Frontal cortex (tissue), 4 donors: ENCODE results near the gene CACNA1D. TPM values are rescaled to one million over a fixed set of nuclear protein-coding genes. Genes with fewer than 3 reads are reported as not detected.
A peak's percentile ranks its signal among the peaks of the same experiment; 100 is the strongest.
"Not testable (repeated sequence)": the region's sequence is repeated elsewhere in the genome, so short reads cannot be mapped to it uniquely, and the experiment has no call there.

ENCODE experiments used
- DNase-seq, 2 donors: peaks; one replicate each; pipeline ENCODE4 v3.0.0; 2012; ENCODE audit warnings: low spot score in 2 of 2
- FAIRE-seq: peaks from 2 replicates; lab custom pipeline; 2012; peaks lifted over from hg19 to GRCh38; lab: Jason Lieb, UNC
- total RNA-seq: library from RNA; depleted of rRNA; stranded (reverse); fragments of >200 nt; gene quantifications from one replicate; pipeline ENCODE4 v1.2.3, GENCODE V29; 2014
- donor health status: control.
- donor health status: control.
- donor health status: control.

Gene CACNA1D
- 21.6 TPM for total RNA-seq

DNA sequence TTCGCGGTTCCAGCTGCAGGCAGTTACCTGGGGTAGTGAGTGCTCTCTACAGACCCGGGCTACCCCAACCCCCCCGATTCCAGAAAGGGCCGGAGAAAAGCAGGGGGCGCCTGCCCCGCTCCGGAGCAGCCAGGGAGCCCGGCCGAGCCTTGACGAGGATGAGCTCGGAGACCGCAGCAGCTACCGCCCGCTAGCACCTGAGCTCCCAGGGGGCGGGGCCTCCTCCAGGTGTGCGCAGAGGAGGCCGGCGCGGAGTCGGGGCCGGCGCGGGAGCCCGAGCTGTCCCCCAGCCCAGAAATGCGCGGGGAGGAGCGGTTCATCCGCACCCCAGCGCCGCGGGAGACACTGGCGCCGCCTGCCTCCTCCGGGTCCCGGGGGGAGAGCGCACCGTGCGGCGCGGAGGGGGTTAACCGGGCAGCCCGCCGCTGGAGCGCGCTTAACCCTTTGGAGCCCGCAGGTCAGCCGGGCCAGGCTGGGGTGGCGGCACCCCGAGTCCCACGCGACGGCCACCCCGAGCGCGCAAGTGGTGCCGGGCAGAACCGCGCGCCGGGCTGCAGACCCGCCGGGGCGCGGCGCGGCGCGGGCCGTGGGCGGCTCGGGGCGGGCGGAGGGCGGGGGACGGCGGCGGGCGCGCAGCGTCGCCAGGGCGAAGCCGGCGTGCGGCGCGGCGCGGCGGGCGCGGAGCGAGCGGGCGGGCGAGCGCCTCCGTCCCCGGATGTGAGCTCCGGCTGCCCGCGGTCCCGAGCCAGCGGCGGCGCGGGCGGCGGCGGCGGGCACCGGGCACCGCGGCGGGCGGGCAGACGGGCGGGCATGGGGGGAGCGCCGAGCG, at the start of gene CACNA1D:
CACNA1D (plus strand) TSS at position 649 of the 829 bp plus-strand sequence. CDS start 556 bp downstream, outside the sequence.
- DNase-seq (peak; percentile 60 to 64), FAIRE-seq (no peak)

DNA sequence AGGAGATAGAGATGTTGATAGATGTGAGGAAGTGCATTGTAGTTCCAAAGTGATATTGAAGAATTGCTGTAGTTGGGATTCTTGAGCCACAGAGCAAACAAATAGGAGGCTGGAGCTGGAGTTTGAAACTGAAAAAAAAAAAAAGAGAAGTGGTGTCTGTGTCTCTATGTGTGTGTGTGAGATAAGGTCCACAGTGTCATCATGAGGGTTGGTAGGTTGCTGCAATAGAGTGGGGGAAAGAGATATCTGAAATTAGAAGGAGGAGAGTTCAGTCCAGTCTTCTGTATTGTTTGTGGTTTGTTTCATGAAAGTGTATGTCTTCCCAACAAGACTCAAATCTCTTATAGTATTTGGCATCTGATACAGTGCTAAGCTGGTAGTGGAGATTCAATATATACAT, 37.3 kb upstream of the CACNA1D start:
- FAIRE-seq (no peak), DNase-seq (no peak)

DNA sequence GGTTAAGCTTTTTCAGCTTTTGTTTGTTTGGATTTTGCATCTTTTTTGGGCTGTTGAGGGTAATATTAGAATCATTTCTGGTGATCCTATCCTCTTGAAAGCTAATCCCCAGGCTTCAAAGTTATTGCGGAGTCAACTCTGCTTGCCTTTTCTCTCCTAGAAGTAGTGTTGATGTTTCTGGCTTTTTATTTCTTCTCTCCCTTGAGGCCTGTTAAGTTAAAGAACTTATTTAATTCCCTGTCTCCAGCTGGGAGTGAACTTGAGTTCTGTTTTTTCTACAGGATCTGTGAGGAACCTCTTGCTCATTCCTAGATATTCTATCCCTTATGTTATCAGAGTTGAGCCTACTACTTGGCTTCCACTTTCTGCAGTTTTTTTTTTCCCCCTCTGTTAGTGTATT, 34.1 kb upstream of the CACNA1D start:
- no peak for DNase-seq
- FAIRE-seq: no peak

DNA sequence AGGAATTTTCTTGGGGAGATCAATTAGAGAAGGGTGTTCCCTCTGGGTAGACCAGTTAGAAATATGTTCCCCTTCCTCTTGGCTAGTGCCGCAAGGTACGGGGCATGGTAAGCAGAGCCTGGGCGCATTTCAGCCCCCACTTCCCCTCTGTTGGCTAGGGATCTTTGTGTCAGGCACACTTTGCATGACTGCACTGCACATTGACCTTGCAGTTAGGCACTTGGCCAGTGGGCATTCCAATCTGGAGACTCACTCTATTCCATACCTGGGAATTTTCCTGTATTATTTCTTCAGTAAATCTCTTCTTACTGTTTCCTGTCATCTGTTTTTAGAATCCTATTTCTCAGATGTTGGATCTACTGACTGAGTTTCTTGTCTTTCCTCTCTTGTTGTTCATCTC, 30.0 kb upstream of the CACNA1D start:
- DNase-seq: no peak
- no peak for FAIRE-seq

DNA sequence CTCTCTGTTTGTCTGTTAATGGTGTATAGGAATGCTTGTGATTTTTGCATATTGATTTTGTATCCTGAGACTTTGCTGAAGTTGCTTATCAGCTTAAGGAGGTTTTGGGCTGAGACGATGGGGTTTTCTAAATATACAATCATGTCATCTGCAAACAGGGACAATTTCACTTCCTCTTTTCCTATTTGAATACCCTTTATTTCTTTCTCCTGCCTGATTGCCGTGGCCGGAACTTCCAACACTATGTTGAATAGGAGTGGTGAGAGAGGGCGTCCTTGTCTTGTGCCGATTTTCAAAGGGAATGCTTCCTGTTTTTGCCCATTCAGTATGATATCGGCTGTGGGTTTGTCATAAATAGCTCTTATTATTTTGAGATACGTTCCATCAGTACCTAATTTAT, 24.7 kb upstream of the CACNA1D start:
- DNase-seq, FAIRE-seq: not testable (repeated sequence)

DNA sequence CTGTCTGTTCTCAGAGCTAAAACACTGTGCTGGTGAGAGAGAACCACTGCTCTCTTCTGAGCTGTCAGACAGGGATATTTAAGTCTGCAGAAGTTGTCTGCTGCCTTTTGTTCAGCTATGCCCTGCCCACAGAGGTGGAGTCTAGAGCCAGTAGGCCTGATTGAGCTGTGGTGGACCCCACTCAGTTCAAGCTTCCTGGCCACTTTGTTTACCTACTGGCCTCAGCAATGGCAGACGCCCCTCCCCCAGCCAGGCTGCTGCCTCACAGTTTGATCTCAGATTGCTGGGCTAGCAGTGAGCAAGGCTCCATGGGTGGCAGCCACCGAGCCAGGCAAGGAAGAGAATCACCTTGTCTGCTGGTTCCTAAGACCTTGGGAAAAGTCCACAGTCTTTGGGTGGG, 21.0 kb upstream of the CACNA1D start:
- FAIRE-seq (no peak), DNase-seq (no peak)

DNA sequence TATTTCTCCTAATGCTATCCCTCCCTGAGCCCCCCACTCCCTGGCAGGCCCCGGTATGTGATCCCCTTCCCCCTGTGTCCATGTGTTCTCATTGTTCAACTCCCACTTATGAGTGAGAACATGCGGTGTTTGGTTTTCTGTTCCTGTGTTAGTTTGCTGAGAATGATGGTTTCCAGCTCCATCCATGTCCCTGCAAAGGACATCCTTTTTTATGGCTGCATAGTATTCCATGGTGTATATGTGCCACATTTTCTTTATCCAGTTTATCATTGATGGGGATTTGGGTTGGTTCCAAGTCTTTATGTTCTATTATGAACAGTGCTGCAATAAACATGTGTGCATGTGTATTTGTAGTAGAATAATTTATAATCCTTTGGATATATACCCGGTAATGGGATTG, 18.0 kb upstream of the CACNA1D start:
- not testable (repeated sequence) for DNase-seq, FAIRE-seq

DNA sequence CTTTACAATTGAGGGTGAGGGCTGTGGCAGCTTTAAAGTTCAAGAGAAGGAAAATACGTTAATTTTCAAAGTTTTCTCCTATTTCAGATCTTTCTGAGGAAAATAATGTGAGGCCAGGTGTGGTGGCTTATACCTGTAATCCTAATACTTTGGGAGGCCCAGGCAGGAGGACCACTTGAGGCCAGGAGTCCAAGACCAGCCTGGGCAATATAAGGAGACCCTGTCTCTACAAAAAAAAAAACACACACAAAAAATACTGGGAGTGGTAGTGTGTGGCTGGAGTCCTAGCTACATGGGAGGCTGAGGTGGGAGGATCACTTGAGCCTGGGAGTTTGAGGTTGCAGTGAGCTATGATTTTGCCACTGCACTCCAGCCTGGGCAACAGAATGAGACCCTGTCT, 16.7 kb upstream of the CACNA1D start:
- DNase-seq, FAIRE-seq: not testable (repeated sequence)

DNA sequence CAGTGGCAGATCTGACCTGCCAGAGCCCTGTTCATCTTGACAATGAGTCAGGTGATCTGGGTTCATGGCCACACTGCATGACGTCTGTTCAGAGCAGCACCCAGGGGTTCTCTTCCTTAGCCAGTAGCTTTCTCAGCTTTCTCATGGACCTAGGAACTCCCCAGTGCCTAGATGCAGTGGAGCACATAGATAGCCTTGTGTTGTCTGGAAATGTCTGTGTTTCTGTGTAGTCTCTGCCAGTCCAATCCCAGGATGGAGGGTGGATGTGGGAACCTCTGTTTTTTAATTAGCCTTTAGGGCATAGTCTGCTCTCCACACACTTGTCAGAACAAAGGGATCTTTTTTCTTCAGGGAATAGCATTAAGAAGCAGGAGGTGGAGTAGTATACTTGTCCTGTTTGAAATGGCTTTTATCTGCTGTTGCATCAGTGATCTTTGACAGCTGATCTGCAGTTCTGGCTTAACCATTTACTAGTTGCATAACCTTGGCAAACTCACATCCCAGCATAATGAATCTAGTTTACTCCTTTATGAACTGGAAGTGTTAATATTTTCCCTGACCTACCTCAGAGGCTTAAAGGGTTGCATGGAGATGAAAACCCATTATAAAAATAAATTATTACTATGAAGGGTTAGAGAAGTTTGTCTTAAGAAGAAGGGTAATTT, 16.1 kb upstream of the CACNA1D start:
- no peak for DNase-seq
- no peak for FAIRE-seq

DNA sequence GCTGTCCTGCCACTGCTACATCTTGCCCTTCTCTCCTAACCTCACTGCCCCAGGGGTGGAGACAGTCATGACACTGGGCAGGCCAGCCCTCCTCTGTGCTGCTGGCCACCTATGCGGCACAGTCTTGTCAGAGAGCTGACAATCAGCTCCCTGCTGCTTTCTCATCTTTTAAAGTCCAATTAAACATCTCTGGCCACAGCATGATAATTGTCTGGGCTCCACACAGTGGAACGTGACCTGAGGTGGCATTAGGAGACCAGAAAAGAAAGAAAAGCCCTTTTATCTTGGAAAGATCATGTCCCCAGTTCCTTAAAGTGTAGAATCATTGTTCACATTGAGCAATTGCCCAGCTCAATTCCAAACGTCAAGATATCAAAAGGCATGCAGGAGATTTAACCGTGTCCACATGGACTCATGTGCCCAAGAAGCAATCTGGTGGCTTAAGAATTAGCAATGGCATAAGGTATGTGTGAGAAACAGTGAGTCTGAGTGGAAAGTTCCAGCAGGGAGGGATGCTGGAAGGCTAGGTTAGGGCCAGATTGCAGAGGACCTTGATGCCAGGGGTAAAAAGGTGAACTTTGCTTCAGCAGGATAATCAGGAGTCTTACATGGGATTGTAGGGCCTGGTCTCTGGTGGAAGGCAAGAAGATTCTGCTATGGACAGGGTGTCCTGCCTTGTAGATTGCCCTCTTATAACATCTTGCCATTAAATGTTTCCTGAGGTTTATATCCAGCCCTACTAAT, 15.3 kb upstream of the CACNA1D start:
- DNase-seq: no peak
- no peak for FAIRE-seq

DNA sequence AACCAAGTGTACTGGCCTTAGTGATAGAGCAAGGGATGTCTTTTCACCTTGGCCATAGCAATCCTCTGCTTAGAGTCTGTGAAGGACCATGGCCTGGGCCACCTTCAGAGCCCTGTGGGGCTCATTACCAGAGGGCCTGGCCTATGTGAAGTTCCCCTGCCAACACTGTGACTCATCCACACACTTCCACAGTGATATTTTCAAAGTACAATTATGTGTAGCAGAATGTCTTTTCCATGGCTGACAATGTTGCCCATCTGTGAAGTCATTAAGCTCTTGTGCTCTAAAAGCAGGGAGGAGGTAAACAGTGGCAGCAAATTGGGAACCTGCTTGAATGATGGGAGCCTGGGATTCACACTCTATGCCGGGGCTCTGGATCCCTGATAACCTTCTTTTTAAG, 12.2 kb upstream of the CACNA1D start:
- DNase-seq (no peak), FAIRE-seq (no peak)

DNA sequence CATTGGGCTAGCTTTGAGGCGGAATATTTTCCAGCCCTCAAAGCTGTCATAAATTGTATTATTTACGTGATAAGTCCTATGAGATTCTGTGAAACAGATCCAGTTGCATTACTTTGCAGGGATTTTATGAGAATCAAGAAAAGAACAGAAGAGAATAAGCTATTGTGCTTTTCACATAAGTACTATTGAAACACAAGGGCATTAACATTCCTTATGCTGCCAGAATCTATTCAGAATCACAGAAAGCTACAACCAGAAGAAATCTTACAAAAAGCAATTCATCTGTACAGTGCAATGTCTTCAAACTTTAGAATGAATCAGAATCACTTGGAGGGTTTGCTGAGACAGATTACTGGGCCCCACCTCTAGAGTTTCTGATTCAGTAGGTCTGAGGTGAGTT, 10.6 kb upstream of the CACNA1D start:
- no peak for DNase-seq
- no peak for FAIRE-seq

DNA sequence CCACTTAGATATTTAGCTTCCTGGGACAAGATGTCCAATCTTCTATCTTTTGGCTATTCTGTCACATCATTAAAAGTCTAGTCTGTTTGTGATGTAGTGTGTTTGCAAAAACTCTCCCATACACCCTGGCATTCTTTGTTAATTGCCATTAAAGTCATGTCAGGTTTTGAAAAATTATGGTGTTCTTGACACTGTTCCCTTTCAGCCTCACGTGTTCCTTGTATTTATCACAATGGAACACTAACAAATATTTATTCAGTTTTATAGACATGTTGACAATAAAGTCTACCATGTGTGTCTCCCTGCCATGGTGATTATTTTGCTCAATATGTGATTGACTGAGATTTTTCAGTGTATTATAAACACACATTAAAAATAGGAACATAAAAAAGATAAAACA, 9.4 kb upstream of the CACNA1D start:
- no peak for DNase-seq
- FAIRE-seq: no peak

DNA sequence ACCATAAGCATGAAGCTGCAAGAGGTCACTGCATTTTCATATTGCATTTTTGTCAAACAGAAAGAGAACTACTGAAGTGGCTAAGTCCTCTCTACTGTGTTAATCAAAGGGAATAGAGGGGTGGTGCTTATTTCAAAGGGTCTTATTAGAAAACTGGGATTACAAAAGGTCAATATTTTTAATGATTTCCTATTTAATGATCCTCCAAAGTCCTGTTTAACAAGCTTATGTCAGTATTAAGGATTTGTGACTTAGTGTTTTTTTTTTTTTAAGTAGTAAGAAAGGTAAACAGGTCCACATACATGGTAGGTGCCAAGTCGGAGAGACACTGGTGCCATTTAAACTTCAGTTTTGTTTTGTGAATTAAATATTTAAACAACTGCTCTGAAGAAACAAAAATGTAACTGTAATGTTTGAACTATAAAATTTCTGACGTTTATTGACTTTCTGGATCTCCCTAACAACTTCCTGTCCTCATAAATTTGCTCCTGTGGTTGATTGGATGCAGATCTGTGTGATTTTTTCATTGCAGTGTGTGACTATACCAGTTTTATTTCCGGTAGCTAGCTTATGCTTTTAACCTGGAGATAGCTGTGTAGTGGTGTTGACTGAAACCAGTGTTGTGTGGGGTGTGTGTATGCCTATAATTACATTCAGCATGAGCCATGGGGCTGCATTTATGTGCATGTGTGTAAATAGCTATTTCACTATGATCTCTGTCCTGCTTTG, 8.6 kb upstream of the CACNA1D start:
- DNase-seq: no peak
- no peak for FAIRE-seq

DNA sequence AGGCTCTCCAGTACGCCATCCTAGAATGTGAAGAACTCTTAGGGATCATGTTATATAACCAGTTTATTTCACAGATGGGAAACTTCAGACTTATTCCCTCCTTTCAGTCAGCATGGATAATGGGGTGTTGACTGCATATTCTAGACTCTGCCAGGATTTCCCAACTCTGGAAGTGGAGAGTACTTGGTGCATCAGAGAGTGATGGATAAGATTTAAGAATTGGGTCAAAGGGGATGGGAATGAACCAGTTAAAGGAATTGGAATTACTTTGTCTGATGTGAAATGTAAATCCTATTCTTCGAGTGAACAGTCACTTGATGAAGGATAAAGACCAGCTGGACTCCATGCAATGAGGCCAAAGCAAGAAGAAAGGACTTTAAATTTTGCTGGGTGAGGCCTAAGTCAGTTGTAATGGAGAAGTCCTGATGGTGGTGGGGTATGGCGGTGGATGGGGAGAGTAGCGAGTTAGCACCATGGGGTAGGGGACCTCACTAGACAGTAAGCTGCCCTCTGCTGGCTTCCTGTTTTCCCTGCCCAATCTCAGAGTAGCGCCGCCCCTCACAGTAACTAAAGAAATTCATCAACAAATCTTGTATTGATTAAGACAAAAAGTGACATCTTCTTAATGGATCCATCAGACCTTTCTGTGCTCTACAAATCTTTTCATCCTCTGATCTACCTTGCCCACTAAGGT, 7.3 kb upstream of the CACNA1D start:
- no peak for DNase-seq
- no peak for FAIRE-seq

DNA sequence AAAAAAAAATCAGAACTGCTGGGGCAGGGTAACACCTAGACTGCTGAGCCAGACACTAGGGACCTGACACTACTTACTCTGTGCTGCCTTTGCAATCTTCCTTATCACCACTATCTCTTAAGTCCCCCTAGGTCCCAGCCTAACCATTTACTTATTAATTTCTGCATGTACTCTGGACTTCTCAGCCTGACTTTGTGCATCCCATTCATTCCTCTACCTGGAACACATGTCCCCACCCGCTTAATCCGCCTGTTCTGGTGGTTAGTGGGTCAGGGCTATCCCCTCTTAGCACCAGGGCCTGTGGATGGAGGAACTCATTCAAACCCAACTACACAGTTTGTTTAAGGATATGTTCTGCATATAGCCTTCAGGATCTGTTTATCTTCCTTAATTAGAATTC, 5.0 kb upstream of the CACNA1D start:
- DNase-seq (no peak), FAIRE-seq (no peak)

DNA sequence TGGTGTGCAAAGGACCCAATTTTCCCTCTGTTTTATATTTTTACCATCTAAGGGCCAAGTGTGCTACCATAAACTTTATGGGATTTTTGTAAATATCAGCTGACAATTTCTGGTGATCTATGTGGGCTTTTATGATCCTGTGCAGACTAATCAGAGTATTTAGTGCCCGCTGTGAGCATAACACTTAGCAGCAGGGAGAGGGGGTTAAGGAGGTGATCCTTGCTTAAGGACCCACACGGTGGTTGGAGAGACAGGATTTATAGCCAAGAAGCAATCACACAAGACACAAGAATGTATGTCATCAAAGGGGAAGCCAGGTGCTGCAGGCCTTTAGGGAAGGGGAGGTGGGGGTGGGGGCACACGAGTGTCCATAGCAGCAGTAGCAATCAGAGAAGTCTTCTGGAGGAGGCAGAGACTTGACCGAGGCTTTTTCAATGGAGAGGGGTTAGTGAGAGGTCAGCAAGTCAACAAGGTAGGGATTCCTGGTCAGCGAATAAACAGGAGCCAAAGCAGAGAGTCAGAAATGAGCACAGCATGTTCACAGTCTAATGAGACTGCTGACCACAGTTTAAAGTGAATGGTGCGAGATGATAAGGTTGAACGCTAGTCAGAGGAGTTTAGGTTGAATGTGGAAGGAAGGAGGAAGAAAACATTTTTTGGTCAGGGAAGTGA, 4.5 kb upstream of the CACNA1D start:
- FAIRE-seq (no peak), DNase-seq (no peak)

DNA sequence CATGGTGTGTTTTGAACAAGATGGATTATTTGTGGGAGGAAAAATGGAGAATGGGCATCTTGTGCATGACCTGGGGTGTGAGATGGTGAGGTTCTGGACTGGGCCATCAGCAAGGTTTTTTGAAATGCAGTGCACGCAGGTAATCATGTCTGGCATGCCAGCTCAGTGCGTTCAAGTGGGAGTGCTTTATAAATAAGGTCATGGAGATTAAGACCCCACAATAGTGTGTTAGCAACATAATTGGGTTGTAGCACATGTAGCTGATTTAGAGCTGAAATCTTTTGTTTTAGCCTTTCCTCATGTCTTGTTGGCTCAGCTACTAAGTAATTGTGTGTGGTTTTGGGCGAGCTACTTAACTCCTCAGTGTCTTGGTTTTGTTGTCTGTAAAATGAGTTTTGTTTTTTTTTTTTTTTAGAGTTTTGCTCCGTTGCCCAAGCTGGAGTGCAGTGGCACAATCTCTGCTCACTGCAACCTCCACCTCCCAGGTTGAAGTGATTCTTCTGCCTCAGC, 3.9 kb upstream of the CACNA1D start:
- FAIRE-seq: no peak
- DNase-seq: no peak

DNA sequence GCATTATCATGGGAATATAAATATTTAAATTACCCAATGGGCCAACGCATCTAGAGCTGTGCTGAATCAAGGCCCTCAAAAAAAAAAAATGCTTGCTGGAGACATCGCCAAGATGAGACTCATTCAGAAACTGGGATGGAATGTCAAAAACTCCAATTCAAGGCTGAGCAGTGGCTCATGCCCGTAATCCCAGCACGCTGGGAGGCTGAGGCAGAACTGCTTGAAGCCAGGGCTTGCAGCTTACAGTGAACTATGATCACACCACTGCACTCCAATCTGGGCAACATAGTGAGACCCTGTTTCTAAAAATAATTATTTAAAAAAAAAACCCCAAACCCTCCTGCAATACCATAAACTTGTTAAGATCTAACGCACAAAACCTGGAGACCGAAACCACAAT, 3.1 kb upstream of the CACNA1D start:
- no peak for FAIRE-seq
- DNase-seq: no peak
